Suppressor macrophage (primary cell): Measurements from ENCODE around the gene IQGAP3.
A peak's percentile ranks its signal among the peaks of the same experiment; 100 is the strongest.

Experiments
- DNase-seq, 4 experiments: peaks; one replicate each; pipeline ENCODE4 v3.0.0-alpha.2; 2020 to 2022

The IQGAP3 gene

GRCh38 chr1:156571261-156571852, 1.0 kb downstream of the IQGAP3 start:
- DNase-seq: peak; percentile 66 to 89 (median 78)

GRCh38 chr1:156566436-156566835, 5.9 kb downstream of the IQGAP3 start:
- peak in 3 of 4 experiments; percentile 34 to 40 (median 39) for DNase-seq

GRCh38 chr1:156565519-156565918, 6.8 kb downstream of the IQGAP3 start:
- DNase-seq: no peak

GRCh38 chr1:156560585-156561163, 11.7 kb downstream of the IQGAP3 start:
- peak in 3 of 4 experiments; percentile 46 to 66 (median 65) for DNase-seq

GRCh38 chr1:156559797-156560385, 12.5 kb downstream of the IQGAP3 start:
- DNase-seq: no peak

GRCh38 chr1:156559086-156559796, 13.1 kb downstream of the IQGAP3 start:
- DNase-seq: no peak

GRCh38 chr1:156556354-156556753, 16.0 kb downstream of the IQGAP3 start:
- no peak for DNase-seq

GRCh38 chr1:156555715-156556114, 16.6 kb downstream of the IQGAP3 start:
- DNase-seq: no peak

GRCh38 chr1:156554971-156555370, 17.4 kb downstream of the IQGAP3 start:
- peak in 3 of 4 experiments; percentile 50 to 76 (median 57) for DNase-seq

- no peak for DNase-seq
Measured at GRCh38 chr1:156553860-156554485, 18.4 kb downstream of the IQGAP3 start.

GRCh38 chr1:156552937-156553336, 19.4 kb downstream of the IQGAP3 start:
- DNase-seq: peak; percentile 75 to 92 (median 90)

GRCh38 chr1:156552518-156552917, 19.8 kb downstream of the IQGAP3 start:
- DNase-seq: no peak

GRCh38 chr1:156551869-156552268, 20.5 kb downstream of the IQGAP3 start:
- peak; percentile 56 to 81 (median 75) for DNase-seq

- DNase-seq: peak in 1 of 4 experiments; percentile 24
Measured at GRCh38 chr1:156551066-156551643, 21.2 kb downstream of the IQGAP3 start.

- no peak for DNase-seq
Measured at GRCh38 chr1:156550346-156550745, 22.0 kb downstream of the IQGAP3 start.

GRCh38 chr1:156549831-156550230, 22.5 kb downstream of the IQGAP3 start:
- DNase-seq: no peak

GRCh38 chr1:156549390-156549789, 23.0 kb downstream of the IQGAP3 start:
- no peak for DNase-seq

- DNase-seq: no peak
Measured at GRCh38 chr1:156547982-156548381, 24.4 kb downstream of the IQGAP3 start.

GRCh38 chr1:156547434-156547833, 24.9 kb downstream of the IQGAP3 start:
- no peak for DNase-seq

- no peak for DNase-seq
Measured at GRCh38 chr1:156546267-156546666, 26.1 kb downstream of the IQGAP3 start.

- DNase-seq: peak in 2 of 4 experiments; percentile 22 to 25
Measured at GRCh38 chr1:156544592-156545102, 27.7 kb downstream of the IQGAP3 start.

- peak in 1 of 4 experiments; percentile 31 for DNase-seq
Measured at GRCh38 chr1:156543066-156543465, 29.3 kb downstream of the IQGAP3 start.
